LNCaP clone FGC (cell line): Measurements from ENCODE around the gene TEP1.

Experiments used
- DNase-seq: peaks from one replicate; pipeline ENCODE4 v3.0.0-alpha.2; 2011; ENCODE audit warnings: low read depth
- H3K4me3 ChIP-seq: 2 replicates; pipeline ENCODE4 v1.5.1; 2011; ENCODE audit warnings: mild to moderate bottlenecking, low read depth, low read length, control low read depth
- TF ChIP-seq, protein P1 (sequence below): IDR thresholded peaks from 2 replicates; pipeline ENCODE4 v1.5.1; 2012; ENCODE audit warnings: mild to moderate bottlenecking; ENCODE audit not compliant: control insufficient read depth, insufficient read depth; ENCODE audit errors: extremely low read depth

Gene TEP1

DNA sequence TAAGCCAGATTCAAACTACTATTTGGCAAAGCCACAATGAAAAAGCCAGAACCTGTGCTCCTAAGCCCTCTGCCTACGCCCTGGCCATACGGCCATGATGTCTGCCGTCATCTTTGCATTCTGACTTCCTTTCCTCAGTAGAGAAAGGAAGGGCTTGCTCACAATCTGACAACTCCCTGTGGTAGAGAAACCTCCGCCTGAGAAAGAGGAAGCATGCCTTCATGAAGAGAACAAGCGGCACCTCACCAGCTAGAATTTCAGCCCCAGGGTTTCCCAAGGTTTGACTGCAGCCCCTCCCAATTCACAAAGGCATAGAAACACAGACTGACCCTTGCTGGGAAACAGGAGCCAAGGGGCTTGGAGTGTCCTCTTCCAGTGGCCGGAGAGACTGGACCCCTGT is 25.7 kb downstream of the TEP1 start:
- DNase-seq = no peak
- TF ChIP-seq, protein P1, sequence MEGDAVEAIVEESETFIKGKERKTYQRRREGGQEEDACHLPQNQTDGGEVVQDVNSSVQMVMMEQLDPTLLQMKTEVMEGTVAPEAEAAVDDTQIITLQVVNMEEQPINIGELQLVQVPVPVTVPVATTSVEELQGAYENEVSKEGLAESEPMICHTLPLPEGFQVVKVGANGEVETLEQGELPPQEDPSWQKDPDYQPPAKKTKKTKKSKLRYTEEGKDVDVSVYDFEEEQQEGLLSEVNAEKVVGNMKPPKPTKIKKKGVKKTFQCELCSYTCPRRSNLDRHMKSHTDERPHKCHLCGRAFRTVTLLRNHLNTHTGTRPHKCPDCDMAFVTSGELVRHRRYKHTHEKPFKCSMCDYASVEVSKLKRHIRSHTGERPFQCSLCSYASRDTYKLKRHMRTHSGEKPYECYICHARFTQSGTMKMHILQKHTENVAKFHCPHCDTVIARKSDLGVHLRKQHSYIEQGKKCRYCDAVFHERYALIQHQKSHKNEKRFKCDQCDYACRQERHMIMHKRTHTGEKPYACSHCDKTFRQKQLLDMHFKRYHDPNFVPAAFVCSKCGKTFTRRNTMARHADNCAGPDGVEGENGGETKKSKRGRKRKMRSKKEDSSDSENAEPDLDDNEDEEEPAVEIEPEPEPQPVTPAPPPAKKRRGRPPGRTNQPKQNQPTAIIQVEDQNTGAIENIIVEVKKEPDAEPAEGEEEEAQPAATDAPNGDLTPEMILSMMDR = no peak
- no peak overlapping the region for H3K4me3 ChIP-seq

DNA sequence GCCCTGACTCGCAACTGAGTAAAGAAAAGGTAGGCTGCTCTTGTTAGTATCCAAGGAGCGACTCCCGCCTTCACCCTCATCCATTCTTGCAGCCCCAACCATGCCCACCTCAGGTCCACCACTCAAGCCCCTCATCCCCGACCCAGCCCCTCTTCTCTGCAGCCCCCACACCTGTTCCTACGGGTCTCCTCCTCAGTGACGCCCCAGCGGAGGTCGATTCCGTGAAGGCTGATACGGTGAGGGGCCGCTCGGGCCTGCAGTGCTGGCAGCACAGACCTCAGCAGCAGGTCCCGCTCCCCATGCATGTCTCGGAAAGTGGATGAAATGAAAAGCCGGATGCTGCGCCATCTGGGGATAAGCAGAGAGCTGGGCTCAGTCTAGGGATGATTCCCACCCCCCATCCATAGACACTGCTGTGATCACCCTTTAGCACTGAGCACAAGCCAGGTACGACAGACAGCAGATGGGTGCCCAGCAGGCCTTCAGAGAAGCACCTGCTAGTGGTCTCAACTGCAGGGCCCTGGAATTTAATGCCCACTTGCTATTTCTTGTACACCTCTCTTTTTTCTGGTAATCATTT is 26.9 kb downstream of the TEP1 start:
- no peak for DNase-seq
- TF ChIP-seq, protein P1 = no peak
- no peak overlapping the region for H3K4me3 ChIP-seq

- H3K4me3 ChIP-seq = no peak overlapping the region
- DNase-seq = no peak
- TF ChIP-seq, protein P1 = no peak
Measured at GRCh38 chr14:20384886-20385285, 28.4 kb downstream of the TEP1 start.

DNA sequence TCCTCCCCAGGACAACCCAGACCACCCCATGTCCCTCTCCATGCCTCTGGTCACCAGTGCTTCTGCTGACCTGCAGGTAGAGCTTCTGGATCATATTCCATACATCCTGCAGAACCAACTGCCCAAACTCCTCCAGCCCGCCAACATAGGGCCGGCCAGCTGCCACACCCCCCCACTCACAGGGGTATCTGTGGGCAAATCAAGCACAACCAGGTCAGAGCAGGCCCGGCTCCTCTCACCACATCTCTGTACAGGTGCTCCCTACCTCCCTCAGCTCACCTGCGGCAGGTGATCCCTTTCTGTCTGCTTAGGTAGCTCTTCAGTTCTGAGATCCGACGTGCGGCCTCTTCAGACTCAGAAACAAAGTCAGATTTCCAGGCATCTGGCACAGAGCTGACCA is 29.0 kb downstream of the TEP1 start:
- H3K4me3 ChIP-seq = no peak overlapping the region
- no peak for DNase-seq
- TF ChIP-seq, protein P1 = no peak

DNA sequence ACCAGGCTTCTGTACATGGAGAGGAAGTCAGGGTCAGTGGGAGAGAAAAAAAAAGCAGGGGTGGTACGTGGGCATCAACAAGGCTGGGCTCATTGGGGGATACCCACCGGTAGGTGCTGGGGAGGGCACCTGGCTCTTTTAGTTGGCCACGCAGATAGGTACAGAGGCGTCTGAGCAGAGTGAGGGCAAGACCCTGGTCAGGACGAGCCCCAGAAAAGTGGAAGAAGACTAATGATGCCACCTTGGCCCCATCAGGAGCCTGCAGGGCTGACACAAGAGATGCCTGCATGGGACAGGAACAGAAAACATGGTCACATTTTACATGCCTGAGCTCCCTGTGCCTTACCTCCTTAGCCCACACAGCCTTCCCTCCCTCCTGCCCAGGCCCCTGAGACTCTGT is 29.7 kb downstream of the TEP1 start:
- no peak for DNase-seq
- TF ChIP-seq, protein P1 = no peak
- H3K4me3 ChIP-seq = no peak overlapping the region

GRCh38 chr14:20383032-20383431 is 30.3 kb downstream of the TEP1 start:
- no peak overlapping the region for H3K4me3 ChIP-seq
- TF ChIP-seq, protein P1 = no peak
- DNase-seq = no peak

- no peak for DNase-seq
- no peak overlapping the region for H3K4me3 ChIP-seq
- TF ChIP-seq, protein P1 = no peak
Measured at GRCh38 chr14:20382526-20382925, 30.8 kb downstream of the TEP1 start.
